GM21619 (cell line): ENCODE data around the gene RIPK1.
A peak's percentile ranks its signal among the peaks of the same experiment; 100 is the strongest.
"Not testable (repeated sequence)": the region's sequence is repeated elsewhere in the genome, so short reads cannot be mapped to it uniquely, and the experiment has no call there.

Experiments used
- ATAC-seq: cut with Tn5 transposase; IDR thresholded peaks from one replicate; pipeline ENCODE4 v1.9.1; 2021; ENCODE audit not compliant: unreplicated experiment

The RIPK1 gene

GRCh38 chr6:3045369-3045768 is 22.9 kb upstream of the RIPK1 start:
- ATAC-seq = no peak

GRCh38 chr6:3045777-3046176 is 22.5 kb upstream of the RIPK1 start:
- no peak for ATAC-seq

- no peak for ATAC-seq
Measured at GRCh38 chr6:3046295-3046694, 22.0 kb upstream of the RIPK1 start.

- not testable (repeated sequence) for ATAC-seq
Measured at GRCh38 chr6:3048009-3048408, 20.3 kb upstream of the RIPK1 start.

GRCh38 chr6:3052481-3053230 is 15.6 kb upstream of the RIPK1 start:
- ATAC-seq = no peak

- no peak for ATAC-seq
Measured at GRCh38 chr6:3053231-3053508, 15.1 kb upstream of the RIPK1 start.

- ATAC-seq = not testable (repeated sequence)
Measured at GRCh38 chr6:3054229-3055157, 13.8 kb upstream of the RIPK1 start.

GRCh38 chr6:3055158-3055499 is 13.2 kb upstream of the RIPK1 start:
- ATAC-seq = not testable (repeated sequence)

GRCh38 chr6:3057063-3057770 is 11.1 kb upstream of the RIPK1 start:
- ATAC-seq = no peak

GRCh38 chr6:3058957-3059356 is 9.3 kb upstream of the RIPK1 start:
- ATAC-seq = no peak

GRCh38 chr6:3060092-3060491 is 8.2 kb upstream of the RIPK1 start:
- not testable (repeated sequence) for ATAC-seq

GRCh38 chr6:3061501-3061941 is 6.8 kb upstream of the RIPK1 start:
- ATAC-seq = no peak

- ATAC-seq = not testable (repeated sequence)
Measured at GRCh38 chr6:3063340-3063732, 5.0 kb upstream of the RIPK1 start.

- ATAC-seq = peak; percentile 55
Measured at GRCh38 chr6:3063733-3064700, 4.3 kb upstream of the RIPK1 start.

- ATAC-seq = no peak
Measured at GRCh38 chr6:3071568-3071967, 3.3 kb downstream of the RIPK1 start.

- no peak for ATAC-seq
Measured at GRCh38 chr6:3072798-3073197, 4.5 kb downstream of the RIPK1 start.

GRCh38 chr6:3073382-3073781 is 5.1 kb downstream of the RIPK1 start:
- no peak for ATAC-seq

GRCh38 chr6:3075772-3076113 is 7.4 kb downstream of the RIPK1 start:
- no peak for ATAC-seq

- ATAC-seq = no peak
Measured at GRCh38 chr6:3076320-3076719, 8.0 kb downstream of the RIPK1 start.

- ATAC-seq = no peak
Measured at GRCh38 chr6:3077430-3077829, 9.1 kb downstream of the RIPK1 start.

GRCh38 chr6:3078952-3079351 is 10.7 kb downstream of the RIPK1 start:
- ATAC-seq = not testable (repeated sequence)
